SK-N-MC (cell line): ENCODE results near the gene PIGK.

Experiments
- EZH2 ChIP-seq: fragments of 200-600 bp; sonication (generic); IDR thresholded peaks from one replicate; pipeline ENCODE4 v1.6.1; 2017; ENCODE audit warnings: antibody characterized with exemption
- FOXP2 ChIP-seq: optimal IDR thresholded peaks from 2 replicates; pipeline ENCODE3; 2011; ENCODE audit warnings: mild to moderate bottlenecking, moderate library complexity; ENCODE audit not compliant: insufficient read depth; ENCODE audit errors: extremely low read length, control extremely low read depth
- POLR2AphosphoS5 ChIP-seq: IDR thresholded peaks from 2 replicates; pipeline ENCODE4 v1.6.1; 2012; ENCODE audit warnings: mild to moderate bottlenecking, low read depth, low read length, borderline replicate concordance

- TF ChIP-seq EZH2 = no peak
- no peak for TF ChIP-seq POLR2AphosphoS5
- TF ChIP-seq FOXP2 = no peak
Observed at GRCh38 chr1:77188770-77189169, 30.5 kb downstream of the PIGK start.
